ENCODE results near the gene PTPN1. TPM values are rescaled to one million over a fixed set of nuclear protein-coding genes. Genes with fewer than 3 reads are reported as not detected.

The PTPN1 gene
- total and polyA plus RNA-seq, 2 of the 13 experiments (the other 11 are each of a cell fraction or from before 2014, with no cell fraction given): 17.7 to 37.2 TPM

DNA sequence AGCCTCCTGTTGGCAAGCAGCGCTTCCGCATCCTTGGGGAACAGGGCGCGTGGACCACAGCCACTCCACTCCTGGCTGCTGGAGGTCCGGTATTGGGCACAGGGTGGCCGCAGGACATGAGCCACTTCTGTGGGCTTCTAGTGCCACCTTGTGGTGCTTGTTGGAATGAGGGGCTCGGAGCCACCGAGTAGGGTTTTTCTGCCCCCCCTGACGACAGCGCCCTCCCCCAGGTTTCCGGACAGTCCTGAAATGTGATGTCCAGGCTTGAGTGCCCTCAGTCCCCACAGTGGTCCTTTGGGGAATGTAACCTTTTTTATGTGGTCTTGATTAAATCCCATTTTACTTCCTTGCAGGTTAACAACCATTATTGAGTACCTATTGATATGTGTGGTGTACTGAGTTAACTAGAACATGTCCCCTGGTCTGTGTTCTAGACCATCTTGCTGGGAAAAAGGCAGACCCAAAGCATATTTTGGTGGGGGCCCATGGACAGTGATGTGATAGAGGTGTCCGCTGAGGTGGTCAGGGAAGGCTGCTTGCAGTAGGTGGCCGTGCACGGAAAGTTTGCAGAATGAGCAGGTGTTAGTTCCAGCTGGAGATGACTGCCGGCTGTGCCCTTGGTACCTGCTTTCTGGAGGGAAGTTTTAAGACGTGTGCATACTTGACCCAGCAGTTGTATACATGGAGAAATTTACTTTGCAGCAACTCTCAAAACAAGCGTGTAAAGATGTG is 70.0 kb downstream of the PTPN1 start (continued):
- TF ChIP-seq ZBTB20 (CRISPR knock-in tag; IDR thresholded peaks at IDR 0.05; ENCODE audit: borderline replicate concordance, low read depth): no peak
- no peak for TF ChIP-seq FOXK1 (CRISPR knock-in tag; IDR thresholded peaks at IDR 0.05; ENCODE audit: borderline replicate concordance, low read depth)
- no peak for TF ChIP-seq KMT2B (CRISPR knock-in tag; IDR thresholded peaks at IDR 0.05)
- no peak for TF ChIP-seq SAFB2 (CRISPR knock-in tag; IDR thresholded peaks at IDR 0.05; ENCODE audit: borderline replicate concordance, low read depth)
- no peak for TF ChIP-seq ZNF329 (CRISPR knock-in tag; IDR thresholded peaks at IDR 0.05; ENCODE audit: low read depth)
- TF ChIP-seq THAP8 (CRISPR knock-in tag; IDR thresholded peaks at IDR 0.05; ENCODE audit: borderline replicate concordance): no peak
- no peak for TF ChIP-seq ZNF143 (CRISPR knock-in tag; IDR thresholded peaks at IDR 0.05)
- peak; percentile 65 for TF ChIP-seq ZSCAN31 (CRISPR knock-in tag; IDR thresholded peaks at IDR 0.05; ENCODE audit: low read depth)
- TF ChIP-seq ZBTB4 (CRISPR knock-in tag; IDR thresholded peaks at IDR 0.05; ENCODE audit: borderline replicate concordance): no peak
- TF ChIP-seq RFX5 (IDR thresholded peaks at IDR 0.05; ENCODE audit: low read depth, low read length): 0 out of 2 replicates have a peak, but pooled peaks have one; percentile 26
- 0 out of 2 replicates have a peak, but pooled peaks have one; percentile 33 for TF ChIP-seq DR1 (CRISPR knock-in tag; IDR thresholded peaks at IDR 0.05)
- TF ChIP-seq ARNT2 (CRISPR knock-in tag; IDR thresholded peaks at IDR 0.05; ENCODE audit: low read depth): no peak
- TF ChIP-seq WIZ (CRISPR knock-in tag; IDR thresholded peaks at IDR 0.05): no peak
- TF ChIP-seq STAT6 (CRISPR knock-in tag; IDR thresholded peaks at IDR 0.05; ENCODE audit: borderline replicate concordance): no peak
- TF ChIP-seq ZNF839 (CRISPR knock-in tag; IDR thresholded peaks at IDR 0.05; ENCODE audit: borderline replicate concordance): no peak; the same call in 1 of the 2 replicates
- TF ChIP-seq ZNF781 (CRISPR knock-in tag; IDR thresholded peaks at IDR 0.05; ENCODE audit: borderline replicate concordance, not compliant biosample characterization): peak; percentile 39
- no peak for TF ChIP-seq SIX1 (CRISPR knock-in tag; IDR thresholded peaks at IDR 0.05; ENCODE audit: borderline replicate concordance)
- TF ChIP-seq ZNF337 (CRISPR knock-in tag; IDR thresholded peaks at IDR 0.05; ENCODE audit: borderline replicate concordance, low read depth): no peak
- no peak for TF ChIP-seq ZNF20 (CRISPR knock-in tag; IDR thresholded peaks at IDR 0.05)
- no peak for TF ChIP-seq BRD4 (CRISPR knock-in tag; IDR thresholded peaks at IDR 0.05)
- TF ChIP-seq ZNF468 (CRISPR knock-in tag; IDR thresholded peaks at IDR 0.05): no peak
- no peak for TF ChIP-seq DPF2 (CRISPR knock-in tag; IDR thresholded peaks at IDR 0.05; ENCODE audit: borderline replicate concordance, low read depth)
- TF ChIP-seq ZNF607 (CRISPR knock-in tag; IDR thresholded peaks at IDR 0.05; ENCODE audit: borderline replicate concordance): peak; percentile 92
